ENCODE measurements around the gene NNT.

Gene NNT

DNA sequence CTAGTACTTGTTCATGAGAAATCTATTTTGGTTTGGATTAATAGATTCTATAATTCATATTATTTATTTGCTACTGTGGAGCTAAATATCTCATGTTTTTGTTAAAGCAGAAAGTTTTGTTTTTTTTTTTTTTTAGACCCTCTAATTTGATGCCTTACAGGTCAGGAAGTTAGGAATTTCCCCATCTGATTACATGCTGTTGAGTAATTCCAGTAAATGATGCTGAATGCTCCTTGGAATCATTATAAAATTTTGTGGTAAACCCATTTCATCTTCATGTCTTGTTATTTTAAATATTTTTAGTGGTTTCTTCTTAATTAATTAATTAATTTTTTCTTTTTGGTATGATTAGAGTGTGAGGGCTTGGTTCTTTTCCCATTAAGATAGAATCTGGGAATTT, 35.6 kb downstream of the NNT start:
- H3K4me2 ChIP-seq, result no peak overlapping the region
- no peaks in the 10 kb centered on the region for H3K36me3 ChIP-seq (ENCODE audit: insufficient read depth)
- H4K20me1 ChIP-seq (ENCODE audit: insufficient read depth), result no peaks in the 10 kb centered on the region
- H3K9ac ChIP-seq, result no peak overlapping the region
- TF ChIP-seq CTCF (conservative IDR thresholded peaks at IDR 0.05; ENCODE audit: low read depth, low read length), result no peak
- no peaks in the 10 kb centered on the region for H3K79me2 ChIP-seq (ENCODE audit: insufficient read depth, low read depth)
- H3K27ac ChIP-seq, result no peak overlapping the region
- no peaks in the 10 kb centered on the region for H3K27me3 ChIP-seq (ENCODE audit: insufficient read depth, low read depth)
- no peak overlapping the region for H3K4me3 ChIP-seq (IDR thresholded peaks at IDR 0.05; ENCODE audit: insufficient read depth, low read depth, low read length)
- no peak overlapping the region for H2AFZ ChIP-seq (ENCODE audit: low read depth)
- no peaks in the 10 kb centered on the region for H3K4me1 ChIP-seq (ENCODE audit: low read depth, poor library complexity, severe bottlenecking)

- Histone ChIP-seq H3K9ac (no peak overlapping the region), H4K20me1 (ENCODE audit: insufficient read depth) (no peaks in the 10 kb centered on the region), H3K4me1 (ENCODE audit: low read depth, poor library complexity, severe bottlenecking) (no peaks in the 10 kb centered on the region), H3K27ac (no peak overlapping the region), H3K4me3 (IDR thresholded peaks at IDR 0.05; ENCODE audit: insufficient read depth, low read depth, low read length) (no peak overlapping the region), H3K79me2 (ENCODE audit: insufficient read depth, low read depth) (no peaks in the 10 kb centered on the region), H3K27me3 (ENCODE audit: insufficient read depth, low read depth) (no peaks in the 10 kb centered on the region), H2AFZ (ENCODE audit: low read depth) (no peak overlapping the region), H3K36me3 (ENCODE audit: insufficient read depth) (no peaks in the 10 kb centered on the region), H3K4me2 (no peak overlapping the region)
- TF ChIP-seq CTCF (conservative IDR thresholded peaks at IDR 0.05; ENCODE audit: low read depth, low read length), result no peak
Observed at GRCh38 chr5:43639566-43639965, 36.6 kb downstream of the NNT start.

- Histone ChIP-seq H3K27ac (no peak overlapping the region), H3K79me2 (ENCODE audit: insufficient read depth, low read depth) (no peaks in the 10 kb centered on the region), H3K9ac (no peak overlapping the region), H3K4me1 (ENCODE audit: low read depth, poor library complexity, severe bottlenecking) (no peaks in the 10 kb centered on the region), H2AFZ (ENCODE audit: low read depth) (no peak overlapping the region), H3K36me3 (ENCODE audit: insufficient read depth) (0 out of 2 replicates have a peak, but pooled peaks cover 6% of the 10 kb centered on the region), H3K4me2 (no peak overlapping the region), H3K27me3 (ENCODE audit: insufficient read depth, low read depth) (no peaks in the 10 kb centered on the region), H4K20me1 (ENCODE audit: insufficient read depth) (no peaks in the 10 kb centered on the region), H3K4me3 (IDR thresholded peaks at IDR 0.05; ENCODE audit: insufficient read depth, low read depth, low read length) (no peak overlapping the region)
- TF ChIP-seq CTCF (conservative IDR thresholded peaks at IDR 0.05; ENCODE audit: low read depth, low read length), result no peak
Observed at GRCh38 chr5:43642428-43642827, 39.4 kb downstream of the NNT start.

DNA sequence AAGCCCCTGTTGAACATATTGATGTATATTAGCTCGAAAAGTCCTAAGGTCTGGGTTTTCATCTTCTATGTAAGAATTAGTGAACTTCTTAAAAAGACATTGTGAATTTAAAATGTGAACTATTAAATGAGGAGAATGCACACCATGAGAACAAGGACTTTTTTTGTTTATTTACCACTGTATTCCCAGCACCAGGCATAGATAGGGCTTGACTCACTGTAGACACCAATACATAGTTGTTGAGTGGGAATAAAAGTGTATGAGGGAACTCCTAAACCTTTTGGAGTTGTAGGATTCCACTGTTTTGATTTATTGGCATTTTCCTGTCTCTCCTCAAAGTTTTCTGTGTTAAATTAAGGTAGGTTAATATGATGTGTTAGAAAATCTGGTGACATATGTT, 40.3 kb downstream of the NNT start:
- Histone ChIP-seq H3K9ac (no peak overlapping the region), H2AFZ (ENCODE audit: low read depth) (no peak overlapping the region), H3K4me3 (IDR thresholded peaks at IDR 0.05; ENCODE audit: insufficient read depth, low read depth, low read length) (no peak overlapping the region), H3K27ac (no peak overlapping the region), H3K79me2 (ENCODE audit: insufficient read depth, low read depth) (no peaks in the 10 kb centered on the region), H3K36me3 (ENCODE audit: insufficient read depth) (0 out of 2 replicates have a peak, but pooled peaks cover 6% of the 10 kb centered on the region), H3K4me1 (ENCODE audit: low read depth, poor library complexity, severe bottlenecking) (no peaks in the 10 kb centered on the region), H4K20me1 (ENCODE audit: insufficient read depth) (no peaks in the 10 kb centered on the region), H3K4me2 (no peak overlapping the region), H3K27me3 (ENCODE audit: insufficient read depth, low read depth) (no peaks in the 10 kb centered on the region)
- TF ChIP-seq CTCF (conservative IDR thresholded peaks at IDR 0.05; ENCODE audit: low read depth, low read length), result no peak
